ENCODE data around the gene FILIP1L. TPM values are rescaled to one million over a fixed set of nuclear protein-coding genes. Genes with fewer than 3 reads are reported as not detected.

Gene FILIP1L
- total and polyA plus RNA-seq, 8 donors, result 10.6 to 98.4 (median 57.0) TPM

DNA sequence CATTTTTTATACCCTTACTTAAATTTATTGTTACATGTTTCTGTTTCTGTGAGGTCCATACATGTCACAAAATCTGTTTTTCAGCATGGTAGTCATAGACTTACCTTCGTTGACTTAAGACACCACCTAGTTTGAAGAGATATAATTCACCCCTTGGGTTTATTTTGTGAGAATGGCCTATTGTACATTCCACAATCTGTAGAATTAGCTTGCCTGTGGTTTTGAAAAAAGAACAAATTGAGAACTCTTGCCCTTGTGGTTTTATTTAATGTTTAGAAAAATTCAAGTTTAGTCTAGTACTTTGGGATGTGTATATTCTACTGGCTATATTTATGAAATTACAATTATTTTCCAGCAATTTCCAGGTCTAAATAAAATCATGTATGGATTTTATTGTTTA is 31.6 kb downstream of the FILIP1L start:
- H3K4me1 ChIP-seq, result peaks cover 5 to 25% (median 9%) of the 10 kb centered on the region in 4 donors
- no peaks in the 10 kb centered on the region for H3K27me3 ChIP-seq
- no peak for DNase-seq
- no peak overlapping the region for H3K4me3 ChIP-seq
- no peak overlapping the region for H3K27ac ChIP-seq
- H3K9me3 ChIP-seq, result no peaks in the 10 kb centered on the region
- TF ChIP-seq POLR2A (IDR thresholded peaks at IDR 0.05) (no peak), EP300 (IDR thresholded peaks at IDR 0.05) (no peak), POLR2AphosphoS5 (IDR thresholded peaks at IDR 0.05) (no peak)
- TF ChIP-seq, protein P1, sequence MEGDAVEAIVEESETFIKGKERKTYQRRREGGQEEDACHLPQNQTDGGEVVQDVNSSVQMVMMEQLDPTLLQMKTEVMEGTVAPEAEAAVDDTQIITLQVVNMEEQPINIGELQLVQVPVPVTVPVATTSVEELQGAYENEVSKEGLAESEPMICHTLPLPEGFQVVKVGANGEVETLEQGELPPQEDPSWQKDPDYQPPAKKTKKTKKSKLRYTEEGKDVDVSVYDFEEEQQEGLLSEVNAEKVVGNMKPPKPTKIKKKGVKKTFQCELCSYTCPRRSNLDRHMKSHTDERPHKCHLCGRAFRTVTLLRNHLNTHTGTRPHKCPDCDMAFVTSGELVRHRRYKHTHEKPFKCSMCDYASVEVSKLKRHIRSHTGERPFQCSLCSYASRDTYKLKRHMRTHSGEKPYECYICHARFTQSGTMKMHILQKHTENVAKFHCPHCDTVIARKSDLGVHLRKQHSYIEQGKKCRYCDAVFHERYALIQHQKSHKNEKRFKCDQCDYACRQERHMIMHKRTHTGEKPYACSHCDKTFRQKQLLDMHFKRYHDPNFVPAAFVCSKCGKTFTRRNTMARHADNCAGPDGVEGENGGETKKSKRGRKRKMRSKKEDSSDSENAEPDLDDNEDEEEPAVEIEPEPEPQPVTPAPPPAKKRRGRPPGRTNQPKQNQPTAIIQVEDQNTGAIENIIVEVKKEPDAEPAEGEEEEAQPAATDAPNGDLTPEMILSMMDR (IDR thresholded peaks at IDR 0.05), result no peak
- no peaks in the 10 kb centered on the region for H3K36me3 ChIP-seq
- 44 to 65% (median 49%) methylated on average over 1 of the region's 1 CpG for WGBS, 5 donors
- intact Hi-C loops (cut with DNase I; ENCODE audit: low total_unique reads), result no loop called here

DNA sequence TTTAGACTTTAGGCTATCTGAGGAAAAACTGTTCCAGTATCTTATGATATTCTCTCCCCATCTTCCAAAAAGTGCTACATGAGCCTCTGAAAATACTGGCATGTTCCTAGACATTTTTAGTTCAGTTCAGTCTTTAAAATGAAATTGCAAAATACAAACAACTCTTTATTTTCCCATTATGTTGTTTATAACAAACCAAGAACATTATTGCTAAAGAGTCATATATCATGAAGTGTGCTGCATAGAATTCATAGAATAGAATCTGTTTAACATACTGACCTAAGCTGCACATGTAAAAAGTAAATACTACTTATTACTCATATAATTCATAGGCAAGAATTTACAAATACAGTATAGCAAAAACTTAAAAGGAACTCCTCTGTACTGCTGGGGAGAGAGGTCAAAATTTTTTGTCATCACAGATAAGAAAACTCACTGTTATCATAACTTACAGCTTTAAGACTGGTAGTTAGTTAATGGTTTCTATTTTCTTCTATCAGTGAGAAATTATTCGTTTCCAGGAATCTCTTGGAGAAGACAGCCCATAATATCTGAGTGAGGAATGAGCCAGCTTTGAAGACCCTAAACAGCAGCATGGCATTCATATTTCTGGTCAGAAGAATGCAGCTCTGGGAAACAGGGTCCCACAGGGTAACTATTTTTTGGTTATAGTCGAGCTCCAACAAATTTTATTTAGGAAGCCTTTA is 32.2 kb downstream of the FILIP1L start:
- 35 to 54% (median 49%) methylated on average over 2 of the region's 2 CpGs for WGBS, 5 donors
- intact Hi-C loops (cut with DNase I; ENCODE audit: low total_unique reads), result no loop called here
- TF ChIP-seq EP300 (IDR thresholded peaks at IDR 0.05), result no peak
- TF ChIP-seq POLR2AphosphoS5 (IDR thresholded peaks at IDR 0.05), result no peak
- TF ChIP-seq, protein P1 (IDR thresholded peaks at IDR 0.05), result no peak
- no peak for TF ChIP-seq POLR2A (IDR thresholded peaks at IDR 0.05)
- Histone ChIP-seq H3K4me1 (peaks cover 9 to 30% (median 13%) of the 10 kb centered on the region in 4 donors), H3K27ac (no peak overlapping the region), H3K27me3 (no peaks in the 10 kb centered on the region), H3K36me3 (no peaks in the 10 kb centered on the region), H3K4me3 (no peak overlapping the region), H3K9me3 (no peaks in the 10 kb centered on the region)
- DNase-seq, result no peak

DNA sequence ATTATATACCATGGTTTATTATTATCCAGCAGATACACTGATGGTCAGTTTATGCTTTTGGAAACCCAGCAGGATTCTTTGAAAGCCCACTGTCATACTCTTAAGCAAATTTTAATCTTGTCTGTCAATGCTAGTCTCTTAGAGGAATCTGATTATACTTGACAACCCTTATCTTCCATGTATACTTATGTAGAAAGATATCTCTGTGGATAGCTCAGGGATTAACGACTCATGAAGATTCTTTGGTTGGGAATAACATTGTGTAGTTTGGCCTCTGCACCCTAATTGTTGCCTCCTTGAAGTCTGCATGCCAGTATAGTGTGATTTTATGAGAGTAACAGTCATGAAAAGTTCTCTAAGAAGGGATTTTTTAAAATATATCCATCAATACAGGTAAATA is 33.0 kb downstream of the FILIP1L start:
- H3K9me3 ChIP-seq, result no peaks in the 10 kb centered on the region
- DNase-seq, result no peak
- no peak overlapping the region for H3K4me3 ChIP-seq
- TF ChIP-seq, protein P1 (IDR thresholded peaks at IDR 0.05), result no peak
- TF ChIP-seq POLR2A (IDR thresholded peaks at IDR 0.05), result no peak
- no peak for TF ChIP-seq EP300 (IDR thresholded peaks at IDR 0.05)
- no peak for TF ChIP-seq POLR2AphosphoS5 (IDR thresholded peaks at IDR 0.05)
- H3K27ac ChIP-seq, result no peak overlapping the region
- intact Hi-C loops (cut with DNase I; ENCODE audit: low total_unique reads), result no loop called here
- peaks cover 10 to 34% (median 18%) of the 10 kb centered on the region in 4 donors for H3K4me1 ChIP-seq
- no peaks in the 10 kb centered on the region for H3K36me3 ChIP-seq
- WGBS, 5 donors, result 34 to 59% (median 54%) methylated on average over 1 of the region's 1 CpG
- no peaks in the 10 kb centered on the region for H3K27me3 ChIP-seq

DNA sequence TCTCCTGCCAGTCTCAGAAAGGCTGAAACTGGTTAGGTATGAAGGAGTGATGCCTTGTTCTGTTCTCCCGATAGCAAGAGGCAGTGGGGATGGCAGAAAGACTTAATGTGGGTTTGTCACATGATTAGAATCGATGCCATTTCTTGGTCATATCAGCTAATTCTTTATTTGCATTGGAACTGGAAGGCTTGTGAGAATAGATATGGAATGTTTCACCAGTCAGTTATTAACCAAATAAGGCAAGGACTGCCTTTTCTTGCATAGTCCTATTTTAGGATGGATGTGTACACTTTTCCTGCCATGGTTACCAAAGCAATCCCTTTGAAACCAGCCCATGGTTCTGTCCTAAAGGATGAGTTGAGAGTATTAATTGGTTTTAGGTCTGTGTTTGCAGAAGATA is 33.7 kb downstream of the FILIP1L start:
- DNase-seq, result no peak
- Histone ChIP-seq H3K27me3 (no peaks in the 10 kb centered on the region), H3K36me3 (no peaks in the 10 kb centered on the region), H3K27ac (no peak overlapping the region), H3K4me1 (peaks cover 13 to 41% (median 23%) of the 10 kb centered on the region in 4 donors), H3K9me3 (no peaks in the 10 kb centered on the region), H3K4me3 (no peak overlapping the region)
- WGBS, 5 donors, result 19 to 66% (median 35%) methylated on average over 2 of the region's 2 CpGs
- TF ChIP-seq POLR2AphosphoS5 (IDR thresholded peaks at IDR 0.05), result peak in 2 of 3 donors; percentile 31 to 45
- no peak for TF ChIP-seq EP300 (IDR thresholded peaks at IDR 0.05)
- intact Hi-C loops (cut with DNase I; ENCODE audit: low total_unique reads), result no loop called here

DNA sequence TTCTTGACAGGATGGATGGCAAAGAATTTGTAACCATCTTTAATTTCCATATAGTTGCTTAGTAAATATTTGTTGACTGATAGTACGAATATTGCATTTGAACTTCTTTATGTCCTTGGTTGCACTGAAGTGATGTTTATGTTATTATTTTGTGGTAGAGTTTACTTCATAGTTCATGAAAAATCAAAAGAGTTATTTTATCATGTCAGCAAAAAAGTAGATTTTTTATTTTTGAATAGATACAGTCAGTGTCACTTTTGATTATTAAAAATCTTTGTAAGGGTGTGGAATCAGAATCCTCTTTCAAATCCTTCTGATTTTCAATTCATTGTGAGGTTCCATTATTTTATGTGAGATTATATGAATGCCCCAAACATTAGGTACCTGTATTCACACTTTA is 35.0 kb downstream of the FILIP1L start:
- Histone ChIP-seq H3K27me3 (no peaks in the 10 kb centered on the region), H3K4me3 (no peak overlapping the region), H3K36me3 (no peaks in the 10 kb centered on the region), H3K4me1 (peaks cover 13 to 47% (median 24%) of the 10 kb centered on the region in 4 donors), H3K9me3 (no peaks in the 10 kb centered on the region), H3K27ac (no peak overlapping the region)
- WGBS, 5 donors, result 62 to 86% (median 84%) methylated on average over 1 of the region's 1 CpG
- TF ChIP-seq, protein P1 (IDR thresholded peaks at IDR 0.05), result no peak
- no peak for TF ChIP-seq POLR2AphosphoS5 (IDR thresholded peaks at IDR 0.05)
- no peak for TF ChIP-seq EP300 (IDR thresholded peaks at IDR 0.05)
- DNase-seq, result no peak
- intact Hi-C loops (cut with DNase I; ENCODE audit: low total_unique reads), result loop anchor here (10.0 kb wide), 1 partner anchor 245 kb away; no protein-coding TSS in a partner anchor

Measured in stomach (tissue), 9 donors.